Pons (tissue), 1 donor: ENCODE results near the gene SPAAR.
"Not testable (repeated sequence)": the region's sequence is repeated elsewhere in the genome, so short reads cannot be mapped to it uniquely, and the experiment has no call there.

ENCODE experiments used
- DNase-seq: peaks from one replicate; pipeline ENCODE4 v3.0.0-alpha.2; 2016; ENCODE audit warnings: low spot score

SPAAR gene, protein sequence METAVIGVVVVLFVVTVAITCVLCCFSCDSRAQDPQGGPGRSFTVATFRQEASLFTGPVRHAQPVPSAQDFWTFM

GRCh38 chr9:35909274-35909673 lies at the start of gene SPAAR:
Gene SPAAR, plus strand, starts transcription at chr9:35909490. Its CDS starts 974 bp downstream, at chr9:35910464.
- DNase-seq = no peak

DNA sequence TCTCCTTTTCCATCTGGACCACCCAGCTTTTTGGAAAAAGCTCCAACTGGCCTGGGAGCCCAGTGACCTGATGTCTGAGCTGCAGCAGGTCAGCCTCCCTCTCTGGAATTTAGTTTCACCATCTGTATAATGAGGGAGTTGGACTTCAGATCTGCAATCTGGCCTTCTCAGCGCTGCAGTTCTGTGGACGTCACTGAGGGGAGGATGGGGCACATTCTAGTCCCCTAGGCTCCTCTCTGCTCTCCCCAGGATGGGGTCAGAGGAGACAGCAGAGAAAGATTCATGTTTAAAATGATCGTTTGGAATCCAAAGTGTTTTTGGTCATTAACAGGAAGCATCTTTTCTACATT lies 49.3 kb upstream of the SPAAR start:
- no peak for DNase-seq

DNA sequence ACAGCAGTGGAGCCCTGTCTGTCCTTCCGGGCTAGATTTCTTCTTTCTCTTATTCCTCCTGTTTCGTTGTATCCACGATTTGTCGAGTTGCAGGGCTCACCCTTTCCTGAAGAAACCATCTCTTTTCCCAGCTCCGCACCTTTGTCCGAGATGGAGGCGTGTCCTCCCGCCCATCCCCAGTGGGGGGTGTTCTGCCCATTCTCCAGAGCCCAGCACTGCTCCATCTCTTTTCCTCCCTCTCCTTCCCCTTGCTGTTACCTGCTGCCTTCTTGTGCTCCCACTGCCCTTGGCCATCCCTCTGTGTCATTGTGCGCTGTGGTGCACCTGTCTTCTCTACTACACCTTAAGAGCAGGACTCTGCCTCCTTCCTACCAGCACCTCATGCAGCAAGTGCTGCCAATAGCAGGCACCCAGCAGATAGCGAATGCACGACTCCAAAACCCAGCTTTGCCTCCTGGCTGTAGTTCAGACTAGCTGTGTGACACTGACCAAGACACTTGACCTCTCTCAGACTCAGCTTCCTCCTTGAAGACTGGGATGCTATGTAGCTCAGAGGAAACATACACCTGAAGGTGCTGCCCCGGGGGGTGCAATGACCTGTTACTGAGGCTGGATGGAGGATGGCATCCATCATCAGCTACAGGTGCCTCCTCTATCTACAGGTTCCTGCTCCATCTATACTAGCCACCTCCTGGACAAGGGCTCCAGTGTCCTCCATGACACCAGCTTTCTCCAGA lies 48.0 kb upstream of the SPAAR start:
- no peak for DNase-seq

GRCh38 chr9:35862328-35862727 lies 47.0 kb upstream of the SPAAR start:
- no peak for DNase-seq

- DNase-seq = no peak
These were observed 45.7 kb upstream of the SPAAR start for GRCh38 chr9:35863583-35863982.

- DNase-seq = no peak
These were observed 44.5 kb upstream of the SPAAR start for GRCh38 chr9:35864695-35865255.

DNA sequence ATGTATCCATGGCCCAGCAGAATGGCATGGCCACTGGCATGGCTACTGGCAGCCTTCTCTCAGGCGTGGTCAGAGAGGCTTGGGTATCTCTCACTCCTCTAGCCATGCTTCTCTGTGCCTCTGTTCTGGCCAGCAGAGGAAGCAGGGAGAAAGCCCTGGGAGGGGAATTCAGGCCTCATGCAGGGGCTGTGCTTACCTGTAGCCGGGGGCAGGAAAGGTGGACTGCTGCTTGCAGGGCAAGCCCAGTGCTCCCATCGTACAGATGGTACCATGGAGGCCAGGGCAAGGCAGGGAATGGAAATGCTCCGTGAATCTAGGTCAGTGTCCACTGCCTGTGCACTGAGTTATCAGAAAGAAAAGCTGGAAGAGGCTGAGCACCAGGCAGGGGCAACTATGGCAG lies 41.8 kb upstream of the SPAAR start:
- no peak for DNase-seq

DNA sequence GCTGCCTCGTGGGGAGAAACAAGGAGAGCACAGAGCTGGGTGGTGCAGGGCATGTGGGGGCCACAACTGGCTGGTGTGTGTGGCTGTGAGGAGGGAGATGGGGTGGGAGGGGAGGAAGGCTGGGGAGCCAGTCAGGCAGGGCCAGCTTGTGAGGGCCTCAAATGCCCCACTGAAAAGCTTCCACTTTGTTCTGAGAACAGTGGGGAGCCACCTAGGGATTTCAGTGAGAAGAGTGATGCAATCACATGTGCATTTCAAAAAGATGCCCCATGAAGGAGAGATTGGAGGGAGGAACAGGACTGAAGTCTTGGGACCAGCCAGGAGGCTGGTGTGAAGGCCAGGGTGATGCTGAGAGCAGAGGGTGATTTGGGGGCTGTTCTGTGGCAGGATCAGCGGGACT lies 40.4 kb upstream of the SPAAR start:
- no peak for DNase-seq

DNA sequence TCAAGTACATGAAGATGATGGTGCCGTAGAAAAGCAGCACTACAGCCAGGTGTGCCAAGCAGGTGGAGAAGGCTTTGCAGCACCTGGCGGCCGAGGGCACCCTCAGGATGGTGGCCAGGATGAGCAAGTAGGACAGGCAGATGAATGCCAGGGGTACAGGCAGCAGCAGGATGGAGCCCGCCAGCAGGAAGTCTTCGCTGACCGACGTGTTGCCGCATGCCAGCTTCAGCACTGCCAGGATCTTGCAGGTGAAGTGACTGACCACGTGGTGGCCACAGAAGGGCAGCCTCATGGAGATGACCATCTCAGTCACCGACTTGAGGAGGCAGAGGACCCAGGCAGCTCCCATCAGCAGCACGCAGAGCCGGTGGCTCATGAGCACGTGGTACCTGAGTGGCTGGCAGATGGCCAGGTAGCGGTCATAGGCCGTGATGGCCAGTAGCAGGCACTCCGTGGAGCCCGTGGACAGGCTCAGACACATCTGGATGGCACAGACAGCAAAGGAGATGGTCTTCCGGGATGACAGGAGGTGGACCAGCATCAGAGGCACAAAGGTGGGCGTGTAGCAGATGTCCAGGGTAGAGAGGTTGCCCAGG lies 39.6 kb upstream of the SPAAR start:
- no peak for DNase-seq

DNA sequence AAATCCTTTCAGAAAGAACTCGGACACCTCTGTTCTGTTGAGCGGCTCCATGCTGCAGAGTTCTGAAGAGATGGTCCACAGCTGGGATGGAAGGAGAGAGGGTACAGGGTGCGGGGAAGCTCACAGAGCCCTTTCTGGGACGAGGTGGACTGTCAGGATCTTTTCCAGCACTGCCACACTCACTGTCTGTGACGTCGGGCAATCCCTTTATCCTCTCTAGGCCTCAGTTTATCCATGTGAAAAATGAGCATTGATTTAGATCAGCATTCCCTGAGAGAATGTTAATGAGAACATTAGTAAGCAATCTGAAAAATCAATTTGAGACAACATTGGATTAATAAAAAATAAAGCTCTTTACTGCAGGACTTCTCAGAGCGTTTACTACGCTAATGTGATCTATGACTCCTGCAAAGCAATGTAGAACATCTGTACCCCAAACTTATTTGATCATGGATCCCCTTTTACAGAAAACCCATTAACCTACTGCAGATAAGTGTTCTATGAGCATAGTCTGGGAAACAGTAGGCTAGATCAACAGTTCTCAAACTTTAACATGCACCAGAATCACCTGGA lies 38.9 kb upstream of the SPAAR start, which contains the start of gene OR13J1:
TSS of gene OR13J1 (minus strand) at position 51 of the 573 bp plus-strand sequence. CDS start at position 51, 0 bp downstream.
- DNase-seq = no peak

DNA sequence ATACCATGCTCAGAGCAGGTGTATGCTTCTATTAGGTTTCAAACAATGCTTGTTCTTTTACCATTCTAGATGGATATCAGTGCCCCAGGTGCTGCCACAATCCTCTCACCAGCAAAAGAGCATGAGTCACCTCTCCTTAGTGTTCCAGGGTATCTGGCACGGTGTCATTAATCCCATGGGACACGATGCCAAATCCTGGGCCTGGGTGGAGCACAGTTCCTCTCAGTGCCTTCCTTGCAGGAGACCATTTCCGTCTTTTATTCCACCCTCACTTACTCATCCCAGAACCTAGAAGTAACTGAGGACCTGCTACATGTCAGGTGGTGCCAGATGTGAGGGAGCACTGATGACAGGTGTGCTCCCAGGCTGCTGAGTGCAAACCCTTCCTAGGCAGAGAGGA lies 37.7 kb upstream of the SPAAR start:
- no peak for DNase-seq

- DNase-seq = no peak
These were observed 36.8 kb upstream of the SPAAR start for GRCh38 chr9:35872505-35872904.

- peak; percentile 82 for DNase-seq
These were observed 26.9 kb upstream of the SPAAR start for GRCh38 chr9:35882263-35882848.

- DNase-seq = no peak
These were observed 26.3 kb upstream of the SPAAR start for GRCh38 chr9:35882996-35883395.

DNA sequence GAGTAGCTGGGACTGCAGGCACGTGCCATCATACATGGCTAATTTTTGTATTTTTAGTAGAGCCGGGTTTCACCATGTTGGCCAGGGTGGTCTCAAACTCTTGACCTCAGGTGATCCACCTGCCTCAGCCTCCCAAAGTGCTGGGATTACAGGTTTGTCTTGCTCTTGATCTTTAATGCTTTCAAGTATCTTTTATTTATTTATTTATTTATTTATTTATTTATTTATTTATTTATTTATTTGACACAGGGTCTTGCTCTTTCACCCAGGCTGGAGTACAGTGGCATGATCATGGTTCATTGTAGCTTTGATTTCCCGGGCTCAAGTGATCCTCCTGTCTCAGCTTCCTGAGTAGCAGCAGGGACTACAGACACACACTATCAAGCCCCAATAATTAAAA lies 24.4 kb upstream of the SPAAR start:
- DNase-seq = not testable (repeated sequence)

GRCh38 chr9:35891646-35892045 lies 17.6 kb upstream of the SPAAR start:
- DNase-seq = no peak

- DNase-seq = no peak
These were observed 17.2 kb upstream of the SPAAR start for GRCh38 chr9:35892051-35892450.

DNA sequence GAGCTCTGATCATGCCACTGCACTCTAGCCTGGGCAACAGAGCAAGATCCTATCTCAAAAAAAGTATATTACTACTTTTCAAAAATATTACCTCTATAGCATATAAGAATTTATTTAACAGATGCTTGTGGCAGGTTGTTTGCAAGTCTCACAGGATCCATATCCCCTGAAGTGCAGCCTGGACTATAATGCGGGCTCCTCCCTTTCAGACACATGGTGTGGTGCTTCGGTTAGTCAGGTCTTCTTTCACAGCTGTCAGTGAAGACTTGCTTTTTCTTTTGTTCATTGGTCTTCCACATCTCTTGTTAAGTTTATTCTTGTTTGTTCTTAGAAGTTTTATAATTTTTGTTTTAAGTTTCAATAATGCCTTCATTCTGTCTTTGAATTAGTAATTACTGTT lies 12.7 kb upstream of the SPAAR start:
- DNase-seq = no peak

DNA sequence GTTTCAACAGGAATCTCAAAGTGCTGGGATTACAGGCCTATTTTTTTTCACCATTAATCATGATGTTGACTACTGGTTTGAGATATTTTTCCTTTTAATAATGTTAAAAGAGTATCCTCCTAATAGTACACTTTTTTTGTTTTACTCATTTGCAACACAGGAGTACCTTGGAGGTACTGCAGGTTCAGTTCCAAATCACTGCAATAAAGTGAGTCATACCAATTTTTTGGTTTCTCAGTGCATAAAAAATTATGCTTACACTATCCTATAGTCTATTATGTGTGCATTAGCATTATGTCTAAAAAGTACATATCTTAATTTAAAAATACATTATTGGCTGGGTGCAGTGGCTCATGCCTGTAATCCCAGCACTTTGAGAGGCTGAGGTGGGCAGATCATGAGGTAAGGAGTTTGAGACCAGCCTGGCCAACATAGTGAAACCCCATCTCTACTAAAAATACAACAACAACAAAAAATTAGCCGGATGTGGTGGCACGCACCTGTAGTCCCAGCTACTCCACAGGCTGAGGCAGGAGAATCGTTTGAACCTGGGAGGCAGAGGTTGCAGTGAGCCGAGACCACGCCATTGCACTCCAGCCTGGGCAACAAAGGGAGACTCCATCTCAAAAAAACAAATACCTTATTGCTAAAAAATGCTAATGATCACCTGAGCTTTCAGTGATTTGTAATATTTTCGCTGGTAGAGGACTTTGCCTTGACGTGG lies 11.8 kb upstream of the SPAAR start:
- DNase-seq = not testable (repeated sequence)

- DNase-seq = no peak
These were observed 11.0 kb upstream of the SPAAR start for GRCh38 chr9:35898337-35898736.

DNA sequence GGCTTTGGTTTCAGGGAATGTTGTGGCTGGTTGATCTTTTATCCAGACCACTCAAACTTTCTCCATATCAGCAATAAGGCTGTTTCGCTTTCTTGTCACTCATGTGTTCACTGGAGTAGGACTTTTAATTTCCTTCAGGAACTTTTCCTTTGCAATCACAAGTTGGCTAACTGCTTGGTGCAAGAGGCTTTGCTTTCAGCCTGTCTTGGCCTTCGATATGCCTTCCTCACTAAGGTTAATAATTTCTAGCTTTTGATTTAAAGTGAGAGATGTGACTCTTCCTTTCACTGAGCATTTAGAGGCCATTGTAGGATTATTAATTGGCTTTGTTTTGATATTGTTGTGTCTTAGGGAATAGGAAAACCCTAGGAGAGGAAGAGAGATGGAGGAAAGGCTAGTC lies 10.3 kb upstream of the SPAAR start:
- DNase-seq = no peak

GRCh38 chr9:35903049-35903448 lies 6.2 kb upstream of the SPAAR start:
- peak; percentile 72 for DNase-seq
